Esophagus squamous epithelium (tissue), 4 donors: ENCODE results near the gene TOGARAM1.

Experiments
- POLR2A ChIP-seq, 4 donors: fragments of 450-650 bp; IDR thresholded peaks; one replicate each; pipeline ENCODE4 v1.6.1; 2017; ENCODE audit warnings: antibody characterized with exemption in 4 of 4, mild to moderate bottlenecking in 4 of 4, moderate library complexity in 3 of 4
- TF ChIP-seq, protein P1 (sequence below), 6 experiments: fragments of 450-650 bp in 4 of 6; fragments of 200-600 bp in 2 of 6; sonication (generic) in 2 of 6; IDR thresholded peaks; one replicate each; pipeline ENCODE4 v1.5.1; 2016 to 2019; ENCODE audit warnings: antibody characterized with exemption in 6 of 6, mild to moderate bottlenecking in 4 of 6, moderate library complexity in 4 of 6

DNA sequence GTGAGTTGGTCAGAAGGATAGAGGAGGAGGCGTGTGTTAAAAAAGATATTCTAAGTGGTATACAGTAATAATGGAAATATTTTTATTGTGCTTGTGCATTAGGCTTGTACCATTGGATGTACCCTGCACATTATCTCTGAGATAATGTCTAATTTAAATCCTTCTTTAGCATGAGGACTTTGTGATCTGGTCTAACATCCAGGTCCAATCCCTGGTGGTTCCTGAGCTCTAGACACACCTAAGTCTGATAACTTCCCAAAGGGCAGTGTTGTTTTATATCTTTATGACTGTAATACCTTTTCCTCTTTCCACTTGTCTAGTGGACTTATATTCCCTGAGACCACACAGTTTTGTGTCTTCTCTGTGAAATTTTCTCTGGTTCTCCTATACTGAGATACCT, 142.6 kb downstream of the TOGARAM1 start:
- TF ChIP-seq, protein P1, sequence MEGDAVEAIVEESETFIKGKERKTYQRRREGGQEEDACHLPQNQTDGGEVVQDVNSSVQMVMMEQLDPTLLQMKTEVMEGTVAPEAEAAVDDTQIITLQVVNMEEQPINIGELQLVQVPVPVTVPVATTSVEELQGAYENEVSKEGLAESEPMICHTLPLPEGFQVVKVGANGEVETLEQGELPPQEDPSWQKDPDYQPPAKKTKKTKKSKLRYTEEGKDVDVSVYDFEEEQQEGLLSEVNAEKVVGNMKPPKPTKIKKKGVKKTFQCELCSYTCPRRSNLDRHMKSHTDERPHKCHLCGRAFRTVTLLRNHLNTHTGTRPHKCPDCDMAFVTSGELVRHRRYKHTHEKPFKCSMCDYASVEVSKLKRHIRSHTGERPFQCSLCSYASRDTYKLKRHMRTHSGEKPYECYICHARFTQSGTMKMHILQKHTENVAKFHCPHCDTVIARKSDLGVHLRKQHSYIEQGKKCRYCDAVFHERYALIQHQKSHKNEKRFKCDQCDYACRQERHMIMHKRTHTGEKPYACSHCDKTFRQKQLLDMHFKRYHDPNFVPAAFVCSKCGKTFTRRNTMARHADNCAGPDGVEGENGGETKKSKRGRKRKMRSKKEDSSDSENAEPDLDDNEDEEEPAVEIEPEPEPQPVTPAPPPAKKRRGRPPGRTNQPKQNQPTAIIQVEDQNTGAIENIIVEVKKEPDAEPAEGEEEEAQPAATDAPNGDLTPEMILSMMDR (IDR thresholded peaks at IDR 0.05): no peak
- TF ChIP-seq POLR2A (IDR thresholded peaks at IDR 0.05): no peak
